GM18508 (cell line): ENCODE results near the gene CSNK2B.
"Not testable (repeated sequence)": the region's sequence is repeated elsewhere in the genome, so short reads cannot be mapped to it uniquely, and the experiment has no call there.

Experiments
- ATAC-seq: cut with Tn5 transposase; IDR thresholded peaks from one replicate; pipeline ENCODE4 v1.9.1; 2021; ENCODE audit warnings: moderate number of reproducible peaks; ENCODE audit not compliant: insufficient read depth, unreplicated experiment

Gene CSNK2B

GRCh38 chr6:31687860-31688693 lies 22.2 kb downstream of the CSNK2B start:
- no peak for ATAC-seq

- no peak for ATAC-seq
These were observed 23.6 kb downstream of the CSNK2B start for GRCh38 chr6:31689249-31690110.

GRCh38 chr6:31690231-31691077 lies 24.6 kb downstream of the CSNK2B start:
- ATAC-seq, result no peak

GRCh38 chr6:31691078-31691463 lies 25.2 kb downstream of the CSNK2B start:
- no peak for ATAC-seq

- ATAC-seq, result no peak
These were observed 25.8 kb downstream of the CSNK2B start for GRCh38 chr6:31691564-31692108.

- ATAC-seq, result no peak
These were observed 26.5 kb downstream of the CSNK2B start for GRCh38 chr6:31692353-31692752.

GRCh38 chr6:31692886-31693285 lies 27.0 kb downstream of the CSNK2B start:
- no peak for ATAC-seq

- no peak for ATAC-seq
These were observed 27.7 kb downstream of the CSNK2B start for GRCh38 chr6:31693535-31693934.

GRCh38 chr6:31697555-31697954 lies 31.7 kb downstream of the CSNK2B start:
- ATAC-seq, result no peak

- ATAC-seq, result no peak
These were observed 35.0 kb downstream of the CSNK2B start for GRCh38 chr6:31700740-31701401.

- ATAC-seq, result no peak
These were observed 36.0 kb downstream of the CSNK2B start for GRCh38 chr6:31701666-31702404.

GRCh38 chr6:31702405-31702818 lies 36.5 kb downstream of the CSNK2B start:
- no peak for ATAC-seq

- ATAC-seq, result no peak
These were observed 37.2 kb downstream of the CSNK2B start, which contains the start of gene ABHD16A for GRCh38 chr6:31702819-31703716. TSS of gene ABHD16A (minus strand) at chr6:31703324. CDS start at chr6:31703281, 43 bp downstream.

GRCh38 chr6:31705931-31706330 lies 40.1 kb downstream of the CSNK2B start:
- no peak for ATAC-seq

- no peak for ATAC-seq
These were observed 40.7 kb downstream of the CSNK2B start, which contains the start of gene LY6G6F for GRCh38 chr6:31706599-31706998. TSS of gene LY6G6F (plus strand) at chr6:31706866. CDS start at chr6:31706907, 41 bp downstream.

GRCh38 chr6:31707701-31708100 lies 41.8 kb downstream of the CSNK2B start:
- no peak for ATAC-seq

GRCh38 chr6:31708224-31708623 lies 42.3 kb downstream of the CSNK2B start:
- ATAC-seq, result no peak

- not testable (repeated sequence) for ATAC-seq
These were observed 43.3 kb downstream of the CSNK2B start for GRCh38 chr6:31709157-31709556.
